DMS53 (cell line): ENCODE data around the gene RNPEPL1.

ENCODE experiments used
- DNase-seq: peaks from one replicate; lab custom pipeline; 2025; lab: John Stamatoyannopoulos, UW

RNPEPL1 gene

GRCh38 chr2:240626531-240627300 lies 58.4 kb downstream of the RNPEPL1 start:
- no peak for DNase-seq

GRCh38 chr2:240627736-240628506 lies 59.6 kb downstream of the RNPEPL1 start:
- DNase-seq: no peak

DNA sequence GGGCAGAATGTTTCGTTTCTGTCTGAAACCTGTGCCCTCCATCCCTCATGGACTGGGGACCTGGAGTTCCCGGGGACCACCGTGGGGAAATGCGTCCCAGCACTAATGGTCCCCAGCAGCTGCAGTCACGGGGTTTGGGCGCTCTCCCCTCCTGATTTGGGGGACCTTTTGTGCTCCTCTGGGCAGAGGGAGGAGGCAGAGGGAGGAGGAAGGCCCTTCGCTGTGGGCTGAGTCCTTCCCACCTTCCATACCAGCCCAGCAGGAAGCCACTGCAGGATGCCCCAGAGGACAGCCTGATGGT lies 60.2 kb downstream of the RNPEPL1 start:
- DNase-seq: no peak

DNA sequence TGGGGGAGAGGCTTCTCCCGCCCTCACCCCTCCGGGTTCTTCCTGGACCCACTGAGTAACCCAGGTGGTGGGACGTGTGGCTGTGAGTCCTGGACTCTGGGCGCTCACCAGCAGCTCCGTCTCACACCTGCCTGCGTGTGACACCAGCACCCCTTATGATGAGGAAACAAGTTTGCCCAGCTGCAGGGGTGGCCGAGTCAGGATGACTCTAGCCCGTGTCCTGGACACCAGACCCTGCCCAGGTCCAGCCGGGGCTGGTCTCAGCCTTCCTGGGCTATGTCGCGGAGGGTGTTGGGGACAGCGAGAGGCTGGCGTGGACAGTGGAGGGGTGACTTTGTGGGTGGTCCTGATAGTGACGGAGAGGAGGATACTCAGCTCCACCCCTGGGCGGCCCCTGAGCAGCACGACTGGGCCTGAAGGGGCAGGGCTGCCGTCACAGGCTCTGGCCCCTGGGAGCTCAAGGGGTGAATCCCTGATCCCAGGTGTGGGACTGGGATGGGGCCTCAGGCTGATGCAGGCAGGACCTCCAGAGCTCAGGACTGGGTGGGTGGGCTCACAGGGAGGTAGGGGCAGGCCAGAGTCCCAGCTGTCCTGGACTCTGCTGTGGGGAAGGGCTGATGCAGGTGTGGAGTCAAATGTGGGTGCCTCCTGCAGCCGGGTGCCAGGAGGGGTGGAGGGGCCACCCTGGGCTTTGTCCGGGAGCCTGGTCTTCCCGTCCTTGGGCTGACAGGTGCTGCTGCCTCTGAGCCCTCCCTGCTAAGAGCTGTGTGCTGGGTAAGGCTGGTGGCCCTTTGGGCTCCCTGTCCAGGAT lies 60.7 kb downstream of the RNPEPL1 start:
- no peak for DNase-seq

DNA sequence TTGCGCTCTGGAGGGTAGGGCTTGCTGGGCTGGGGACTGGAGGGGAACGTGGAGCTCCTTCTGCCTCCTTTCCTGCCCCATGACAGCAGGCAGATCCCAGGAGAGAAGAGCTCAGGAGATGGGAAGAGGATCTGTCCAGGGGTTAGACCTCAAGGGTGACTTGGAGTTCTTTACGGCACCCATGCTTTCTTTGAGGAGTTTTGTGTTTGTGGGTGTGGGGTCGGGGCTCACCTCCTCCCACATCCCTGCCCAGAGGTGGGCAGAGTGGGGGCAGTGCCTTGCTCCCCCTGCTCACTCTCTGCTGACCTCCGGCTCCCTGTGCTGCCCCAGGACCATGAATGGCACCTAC lies 61.3 kb downstream of the RNPEPL1 start:
- no peak for DNase-seq

- DNase-seq: no peak
Observed at GRCh38 chr2:240629968-240630770, 61.9 kb downstream of the RNPEPL1 start.
